GM12873 (cell line): ENCODE results near the gene MYDGF.

Experiments
- TF ChIP-seq, protein P1 (sequence below): IDR thresholded peaks from 2 replicates; pipeline ENCODE4 v1.5.1; 2012; ENCODE audit warnings: low read depth, mild to moderate bottlenecking, moderate library complexity, low read length, control low read depth; ENCODE audit not compliant: insufficient read depth; ENCODE audit errors: missing control alignments

The MYDGF gene

DNA sequence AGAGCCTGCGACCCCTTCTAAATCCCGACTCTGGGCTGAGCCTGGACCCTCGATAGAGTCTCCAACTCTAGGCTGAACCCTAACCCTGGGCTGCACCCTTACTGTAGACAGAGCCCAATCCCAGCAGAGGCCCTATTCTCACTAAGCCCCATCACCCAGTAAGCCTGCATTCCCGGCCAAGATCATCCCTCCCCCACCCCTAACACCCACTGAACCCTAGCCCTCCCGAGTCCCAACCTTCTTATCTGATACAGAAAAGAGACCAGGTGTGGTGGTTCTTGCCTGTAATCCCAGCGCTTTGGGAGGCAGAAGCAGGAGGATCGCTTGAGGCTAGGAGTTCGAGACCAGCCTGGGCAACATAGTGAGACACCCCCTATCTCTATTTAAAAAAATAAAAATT lies 33.4 kb downstream of the MYDGF start:
- TF ChIP-seq, protein P1, sequence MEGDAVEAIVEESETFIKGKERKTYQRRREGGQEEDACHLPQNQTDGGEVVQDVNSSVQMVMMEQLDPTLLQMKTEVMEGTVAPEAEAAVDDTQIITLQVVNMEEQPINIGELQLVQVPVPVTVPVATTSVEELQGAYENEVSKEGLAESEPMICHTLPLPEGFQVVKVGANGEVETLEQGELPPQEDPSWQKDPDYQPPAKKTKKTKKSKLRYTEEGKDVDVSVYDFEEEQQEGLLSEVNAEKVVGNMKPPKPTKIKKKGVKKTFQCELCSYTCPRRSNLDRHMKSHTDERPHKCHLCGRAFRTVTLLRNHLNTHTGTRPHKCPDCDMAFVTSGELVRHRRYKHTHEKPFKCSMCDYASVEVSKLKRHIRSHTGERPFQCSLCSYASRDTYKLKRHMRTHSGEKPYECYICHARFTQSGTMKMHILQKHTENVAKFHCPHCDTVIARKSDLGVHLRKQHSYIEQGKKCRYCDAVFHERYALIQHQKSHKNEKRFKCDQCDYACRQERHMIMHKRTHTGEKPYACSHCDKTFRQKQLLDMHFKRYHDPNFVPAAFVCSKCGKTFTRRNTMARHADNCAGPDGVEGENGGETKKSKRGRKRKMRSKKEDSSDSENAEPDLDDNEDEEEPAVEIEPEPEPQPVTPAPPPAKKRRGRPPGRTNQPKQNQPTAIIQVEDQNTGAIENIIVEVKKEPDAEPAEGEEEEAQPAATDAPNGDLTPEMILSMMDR = no peak

DNA sequence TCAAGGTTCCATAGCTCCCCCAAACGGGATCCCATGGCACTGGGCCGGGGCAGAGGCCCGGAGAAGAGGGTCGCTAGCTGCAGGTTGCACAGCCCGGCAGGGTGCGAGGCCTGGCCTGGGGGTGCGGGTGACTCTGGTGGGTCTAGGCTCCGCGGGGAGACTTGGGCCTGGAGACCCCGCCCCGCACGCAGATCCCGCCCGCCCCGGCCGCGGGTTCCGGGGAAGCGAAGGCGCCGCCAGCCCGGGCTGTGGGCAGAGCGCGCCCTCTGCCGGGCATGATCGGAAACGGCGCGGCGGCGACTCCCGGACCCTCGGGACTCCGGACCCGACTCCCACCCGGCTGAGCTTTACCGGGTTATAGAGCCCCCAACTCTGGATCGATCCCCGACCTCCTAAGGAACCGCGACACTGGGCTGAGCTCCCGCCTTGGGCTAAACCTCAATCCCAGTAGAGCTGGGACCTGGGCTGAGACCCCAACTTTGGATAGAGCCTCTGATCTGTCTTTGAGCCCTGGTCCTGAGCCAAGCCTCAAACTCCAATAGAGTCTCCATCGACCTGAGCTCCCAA lies 33.9 kb downstream of the MYDGF start:
- TF ChIP-seq, protein P1 = peak; percentile 84

DNA sequence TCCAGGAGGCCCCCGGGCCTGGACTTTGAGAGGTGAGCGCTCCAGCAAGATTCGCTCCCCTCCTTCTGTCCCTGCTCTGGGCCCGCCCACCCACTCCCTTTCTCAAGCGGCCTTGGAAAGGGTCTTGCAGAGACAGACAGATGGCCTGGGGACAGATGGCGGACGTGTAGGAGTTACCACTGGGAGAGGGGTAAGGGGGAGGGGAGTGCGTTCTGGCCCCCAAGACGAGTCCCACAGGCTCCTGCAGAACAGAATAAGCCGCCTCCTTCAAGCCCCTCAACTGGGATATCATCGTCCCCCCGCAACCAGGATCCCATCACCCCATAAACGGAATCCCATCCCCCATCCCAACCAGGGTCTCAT lies 34.4 kb downstream of the MYDGF start:
- TF ChIP-seq, protein P1 = no peak

DNA sequence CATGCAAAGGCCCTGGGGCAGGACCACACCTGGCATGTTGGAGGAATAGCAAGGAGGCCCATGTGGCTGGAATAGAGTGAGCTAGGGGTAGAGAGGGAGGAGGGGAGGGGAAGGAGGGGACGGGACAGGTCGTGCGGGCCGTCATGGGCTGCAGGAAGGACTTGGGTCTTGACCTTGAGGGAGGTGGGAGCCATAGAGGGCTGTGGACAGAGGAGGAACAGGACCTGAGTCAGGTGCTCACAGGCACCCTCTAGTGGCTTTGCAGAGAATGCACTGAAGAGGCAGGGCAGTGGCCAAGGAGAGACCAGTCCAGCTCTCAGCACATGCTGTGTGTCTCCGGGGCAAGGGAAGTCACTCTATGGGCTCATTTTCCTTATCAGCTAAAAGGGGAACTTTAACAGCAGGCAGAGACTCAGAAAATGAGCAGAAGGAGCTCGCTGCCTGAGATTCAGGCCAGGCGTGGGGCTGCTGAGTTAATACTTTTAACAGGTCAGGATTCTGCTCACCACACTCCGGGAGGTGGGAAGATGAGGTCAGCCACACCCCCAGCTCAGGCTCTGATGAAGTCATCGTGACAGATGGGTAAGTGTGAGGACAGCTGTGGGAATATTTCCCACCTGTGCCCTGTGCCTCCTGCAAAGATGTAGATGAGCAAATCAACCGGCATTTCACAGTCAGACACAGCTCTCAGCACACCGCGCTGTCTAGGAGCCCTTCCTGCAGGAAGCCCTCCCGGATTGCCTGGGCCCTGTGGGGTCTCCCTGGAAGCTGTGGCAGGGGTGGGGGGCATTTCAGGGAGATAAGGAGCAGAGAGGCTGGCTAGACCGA lies 36.8 kb downstream of the MYDGF start:
- TF ChIP-seq, protein P1 = peak; percentile 96

DNA sequence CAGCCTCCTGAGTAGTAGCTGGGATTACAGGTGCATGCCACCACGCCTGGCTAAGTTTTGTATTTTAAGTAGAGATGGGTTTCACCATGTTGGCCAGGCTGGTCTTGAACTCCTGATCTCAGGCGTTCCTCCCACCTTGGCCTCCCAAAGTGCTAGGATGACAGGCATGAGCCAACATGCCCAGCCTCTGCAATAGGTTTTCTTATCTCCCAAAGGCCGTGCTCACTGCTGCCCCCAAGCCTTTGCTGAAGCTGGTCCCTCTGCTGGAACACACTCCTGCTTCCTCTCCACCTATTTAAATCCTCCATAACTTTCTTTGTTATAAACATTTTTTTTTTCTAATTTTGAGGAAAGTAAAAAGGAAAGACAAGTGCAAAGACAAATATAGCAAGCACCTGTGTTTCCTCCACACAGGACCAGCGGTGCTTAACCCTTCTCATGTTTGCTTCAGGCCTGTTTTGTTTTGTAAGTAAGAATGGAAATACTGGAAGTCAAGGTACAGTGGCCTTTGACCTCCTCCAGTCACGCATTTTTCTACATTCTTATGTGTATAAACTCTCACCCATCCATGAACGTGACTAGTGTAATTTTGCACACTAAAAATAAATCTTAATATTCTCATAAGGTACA lies 45.3 kb downstream of the MYDGF start:
- TF ChIP-seq, protein P1 = peak; percentile 34

DNA sequence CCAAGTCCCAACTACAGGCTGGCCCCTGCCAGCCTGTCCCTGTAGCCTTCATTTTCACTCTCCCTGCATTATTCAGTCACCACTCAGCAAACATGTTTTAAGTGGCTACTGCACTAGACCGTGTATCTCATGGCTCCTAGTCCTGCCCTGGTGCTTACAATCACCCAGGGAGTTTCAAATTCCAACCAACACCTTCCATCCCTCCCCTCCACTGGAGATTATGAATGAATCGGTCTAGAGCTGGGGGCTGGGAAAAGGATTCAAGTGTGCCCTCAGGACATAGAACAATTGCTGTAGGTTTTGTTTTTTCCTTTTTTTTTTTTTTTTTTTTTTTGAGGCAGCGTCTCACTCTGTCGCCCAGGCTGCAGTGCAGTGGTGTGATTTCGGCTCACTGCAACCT lies 45.8 kb downstream of the MYDGF start:
- TF ChIP-seq, protein P1 = no peak

DNA sequence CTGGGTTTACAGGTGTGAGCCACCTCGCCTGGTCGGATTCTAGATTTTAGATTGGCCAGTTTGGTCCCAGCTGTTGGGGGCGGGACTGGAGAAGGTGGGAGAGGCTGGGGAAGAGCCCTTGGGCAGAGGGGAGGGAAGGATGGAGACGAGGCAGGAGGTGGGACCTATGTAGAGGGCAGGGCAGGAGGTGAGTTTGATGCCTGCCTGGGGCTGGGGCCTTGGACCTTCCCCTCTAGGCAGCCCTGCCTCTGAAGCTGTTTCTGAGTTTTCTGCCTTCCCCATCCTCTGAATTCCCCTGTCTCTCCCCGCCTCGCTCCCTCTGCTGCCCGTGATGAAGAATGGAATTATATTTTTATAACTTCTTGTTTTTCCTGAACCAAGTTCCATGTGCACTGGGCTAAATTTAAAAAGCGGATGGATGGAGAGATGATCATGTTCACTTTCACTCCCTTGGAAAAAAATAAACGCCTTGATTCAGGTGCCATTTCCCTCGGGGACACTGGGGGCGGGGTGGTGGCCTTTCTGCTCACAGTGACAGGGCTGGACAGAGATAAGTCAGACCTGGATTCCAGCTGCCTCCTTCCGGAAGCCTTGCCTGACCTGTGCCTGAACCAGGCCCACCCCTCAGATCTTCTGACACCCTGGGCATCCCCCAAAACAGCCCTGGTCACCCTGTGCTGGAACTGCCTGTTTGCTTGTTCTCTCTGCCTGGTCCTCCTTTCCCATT lies 47.3 kb downstream of the MYDGF start:
- TF ChIP-seq, protein P1 = no peak
